ENCODE results near the gene ZNF221. TPM values are rescaled to one million over a fixed set of nuclear protein-coding genes. Genes with fewer than 3 reads are reported as not detected.

ZNF221 gene
- total and polyA plus RNA-seq, 9 of the 15 experiments (the other 6 are each of a cell fraction or from before 2014, with no cell fraction given), result 0.32 to 1.4 (median 0.45) TPM

- TF ChIP-seq ZNF639 (CRISPR knock-in tag; conservative IDR thresholded peaks at IDR 0.05 in 1 of 2, IDR thresholded peaks at IDR 0.05 in 1 of 2), result no peak
- no peak for TF ChIP-seq SRSF9 (IDR thresholded peaks at IDR 0.05; ENCODE audit: borderline replicate concordance, low read depth, low read length)
- no peak for TF ChIP-seq HDAC8 (tag; IDR thresholded peaks at IDR 0.05)
- no peak; the same call in 1 of the 2 replicates for TF ChIP-seq HSF4 (CRISPR knock-in tag; IDR thresholded peaks at IDR 0.05; ENCODE audit: borderline replicate concordance)
- no peak for TF ChIP-seq THRAP3 (IDR thresholded peaks at IDR 0.05; ENCODE audit: borderline replicate concordance)
- TF ChIP-seq NELFE (IDR thresholded peaks at IDR 0.05; ENCODE audit: insufficient read depth, insufficient read length), result no peak
- TF ChIP-seq VEZF1 (CRISPR knock-in tag; IDR thresholded peaks at IDR 0.05), result peak; percentile 72
- no peak for TF ChIP-seq FOXP1 (CRISPR knock-in tag; IDR thresholded peaks at IDR 0.05)
- no peak for TF ChIP-seq SMAD2 (IDR thresholded peaks at IDR 0.05; ENCODE audit: low read depth, low read length)
- peak; percentile 96 for TF ChIP-seq GABPA (tag; conservative IDR thresholded peaks at IDR 0.05; ENCODE audit: low read depth)
- no peak for TF ChIP-seq STAG1 (CRISPR knock-in tag; IDR thresholded peaks at IDR 0.05; ENCODE audit: borderline replicate concordance)
- TF ChIP-seq RBM25 (IDR thresholded peaks at IDR 0.05; ENCODE audit: low read depth, low read length, severe bottlenecking), result no peak
- no peak for TF ChIP-seq ZNF717 (CRISPR knock-in tag; IDR thresholded peaks at IDR 0.05)
- TF ChIP-seq CHAMP1 (IDR thresholded peaks at IDR 0.05), result peak; percentile 93
- no peak for TF ChIP-seq ZNF699 (CRISPR knock-in tag; IDR thresholded peaks at IDR 0.05; ENCODE audit: insufficient replicate concordance)
- TF ChIP-seq XRCC4 (IDR thresholded peaks at IDR 0.05; ENCODE audit: extremely low read depth, insufficient read depth, insufficient read length), result no peak
- no peak for TF ChIP-seq PHB2 (IDR thresholded peaks at IDR 0.05; ENCODE audit: low read depth)
- TF ChIP-seq CTCFL (IDR thresholded peaks at IDR 0.05; ENCODE audit: borderline replicate concordance, insufficient read depth, low read depth, low read length, poor library complexity, severe bottlenecking), result no peak
- no peak for TF ChIP-seq ZFP36 (IDR thresholded peaks at IDR 0.05; ENCODE audit: low read depth, low read length, partially characterized antibody)
- 0 out of 2 replicates have a peak, but pooled peaks have one; percentile 20 for TF ChIP-seq RNF2 (IDR thresholded peaks at IDR 0.05)
Measured at GRCh38 chr19:43950834-43951645, at the start of gene ZNF221 (continued).
